Stimulated activated CD4-positive, alpha-beta T cell treated with anti-CD3 and anti-CD28 coated beads, TNF-alpha, amount 100 ng/mL, for 4 hours (primary cell): ENCODE data around the gene ARMC6.
"Not testable (repeated sequence)": the region's sequence is repeated elsewhere in the genome, so short reads cannot be mapped to it uniquely, and the experiment has no call there.

Experiments used
- DNase-seq, 3 experiments: peaks; one replicate each; pipeline ENCODE4 v3.0.0-alpha.2; 2020; ENCODE audit warnings: low read depth in 3 of 3

ARMC6 gene

GRCh38 chr19:19074196-19074882 is 40.9 kb downstream of the ARMC6 start:
- DNase-seq, result no peak

- DNase-seq, result no peak
These were observed 41.7 kb downstream of the ARMC6 start for GRCh38 chr19:19075126-19075525.

- DNase-seq, result no peak
These were observed 43.1 kb downstream of the ARMC6 start for GRCh38 chr19:19076476-19076875.

GRCh38 chr19:19077103-19077502 is 43.7 kb downstream of the ARMC6 start:
- no peak for DNase-seq

GRCh38 chr19:19078801-19079200 is 45.4 kb downstream of the ARMC6 start:
- no peak for DNase-seq

GRCh38 chr19:19079571-19079970 is 46.2 kb downstream of the ARMC6 start:
- DNase-seq, result no peak

GRCh38 chr19:19081642-19082151 is 48.3 kb downstream of the ARMC6 start:
- DNase-seq, result no peak

GRCh38 chr19:19083413-19084178 is 50.2 kb downstream of the ARMC6 start:
- no peak for DNase-seq

- no peak for DNase-seq
These were observed 54.3 kb downstream of the ARMC6 start for GRCh38 chr19:19087676-19088075.

- DNase-seq, result no peak
These were observed 61.1 kb downstream of the ARMC6 start for GRCh38 chr19:19094513-19094912.

- DNase-seq, result no peak
These were observed 62.3 kb downstream of the ARMC6 start for GRCh38 chr19:19095691-19096090.

- DNase-seq, result no peak
These were observed 63.5 kb downstream of the ARMC6 start for GRCh38 chr19:19096641-19097627.

- no peak for DNase-seq
These were observed 64.8 kb downstream of the ARMC6 start for GRCh38 chr19:19098084-19098702.

GRCh38 chr19:19098703-19099632 is 65.6 kb downstream of the ARMC6 start:
- no peak for DNase-seq

GRCh38 chr19:19101540-19101939 is 68.1 kb downstream of the ARMC6 start:
- DNase-seq, result no peak

GRCh38 chr19:19102566-19102965 is 69.2 kb downstream of the ARMC6 start:
- not testable (repeated sequence) for DNase-seq

- DNase-seq, result no peak
These were observed 69.8 kb downstream of the ARMC6 start for GRCh38 chr19:19103167-19103566.

- no peak for DNase-seq
These were observed 72.1 kb downstream of the ARMC6 start for GRCh38 chr19:19105365-19106055.

- no peak for DNase-seq
These were observed 72.7 kb downstream of the ARMC6 start for GRCh38 chr19:19106056-19106551.
